ENCODE data around the gene ERC2. TPM values are rescaled to one million over a fixed set of nuclear protein-coding genes. Genes with fewer than 3 reads are reported as not detected.

The ERC2 gene
- total RNA-seq, 1 donor from 2014 or later: 48.3 TPM

DNA sequence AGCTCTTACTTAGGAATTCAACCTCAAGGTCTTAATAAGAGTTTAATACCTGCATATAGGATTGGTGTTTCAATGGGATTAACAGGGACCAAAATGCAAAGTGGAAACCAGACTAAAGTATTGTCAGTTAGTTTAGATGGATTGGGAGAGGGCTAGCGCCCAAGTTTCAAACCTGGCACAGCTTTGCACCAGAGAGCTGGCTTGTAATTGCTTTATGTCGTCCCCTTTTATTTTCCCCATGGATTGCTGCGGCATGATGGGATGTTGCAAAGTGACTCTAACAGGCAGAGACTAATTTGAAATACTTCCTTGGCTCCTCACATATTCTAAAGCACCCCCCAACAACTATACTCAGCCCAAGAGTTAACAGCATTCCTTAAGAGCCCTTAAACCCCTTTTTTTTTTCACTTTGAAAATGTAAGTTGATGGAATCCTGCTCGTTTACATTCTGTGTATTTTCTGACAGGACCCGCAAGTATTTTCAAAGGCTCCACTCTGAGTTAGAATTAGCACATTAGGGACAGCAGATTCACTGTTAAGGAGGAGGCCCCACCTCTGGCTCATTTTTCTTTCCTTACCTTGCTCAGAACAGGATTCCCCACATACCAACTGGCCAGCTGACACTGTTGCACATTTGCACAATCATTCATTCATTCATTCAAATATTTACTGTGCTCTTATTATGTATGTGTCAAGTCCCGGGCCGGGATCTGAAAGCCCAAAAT lies 214.2 kb downstream of the ERC2 start:
- H3K36me3 Mint-ChIP-seq (ENCODE audit: unreplicated experiment): no peaks in the 10 kb centered on the region
- H3K27ac Mint-ChIP-seq (ENCODE audit: unreplicated experiment): no peak overlapping the region
- H3K4me1 Mint-ChIP-seq (ENCODE audit: low read depth, unreplicated experiment): no peaks in the 10 kb centered on the region
- no peaks in the 10 kb centered on the region for H3K27me3 Mint-ChIP-seq (ENCODE audit: unreplicated experiment)
- H3K9me3 Mint-ChIP-seq (ENCODE audit: unreplicated experiment): peaks cover 1% of the 10 kb centered on the region
- no peak overlapping the region for H3K4me3 Mint-ChIP-seq (ENCODE audit: unreplicated experiment)
- no peak for TF ChIP-seq CTCF (IDR thresholded peaks at IDR 0.05; ENCODE audit: partially characterized antibody, unreplicated experiment)
- no peak for DNase-seq

DNA sequence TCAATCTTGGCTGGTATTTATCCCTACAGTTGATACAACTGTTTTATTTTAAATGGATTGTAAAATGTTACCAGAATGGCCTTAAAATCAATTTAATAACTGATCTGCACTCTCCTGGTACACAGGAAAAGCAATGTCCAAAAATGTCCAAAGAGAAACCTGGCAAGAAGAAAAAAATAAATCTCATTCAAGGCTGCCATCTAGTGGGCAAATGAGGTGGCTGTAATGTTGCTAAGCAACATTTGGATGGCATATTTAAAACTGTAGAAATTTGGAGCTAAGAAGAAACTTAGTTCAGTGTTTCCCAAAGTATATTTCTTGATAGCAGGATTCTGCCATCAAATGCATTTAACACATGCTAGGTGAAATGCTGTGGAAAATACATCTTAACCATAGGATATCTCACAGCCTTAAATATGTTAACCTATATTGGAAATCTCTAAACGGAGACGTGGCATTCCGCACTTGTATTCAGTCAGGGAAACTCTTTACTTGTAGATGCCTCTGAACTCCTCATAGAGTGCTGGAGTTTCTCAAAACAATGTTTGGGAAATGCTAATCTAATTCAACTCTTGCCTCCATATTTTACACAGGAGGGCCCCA lies 216.8 kb downstream of the ERC2 start:
- DNase-seq: peak; percentile 38
- no peaks in the 10 kb centered on the region for H3K36me3 Mint-ChIP-seq (ENCODE audit: unreplicated experiment)
- H3K9me3 Mint-ChIP-seq (ENCODE audit: unreplicated experiment): peaks cover 1% of the 10 kb centered on the region
- no peaks in the 10 kb centered on the region for H3K27me3 Mint-ChIP-seq (ENCODE audit: unreplicated experiment)
- H3K4me3 Mint-ChIP-seq (ENCODE audit: unreplicated experiment): no peak overlapping the region
- no peak overlapping the region for H3K27ac Mint-ChIP-seq (ENCODE audit: unreplicated experiment)
- TF ChIP-seq CTCF (IDR thresholded peaks at IDR 0.05; ENCODE audit: partially characterized antibody, unreplicated experiment): peak; percentile 84
- H3K4me1 Mint-ChIP-seq (ENCODE audit: low read depth, unreplicated experiment): no peaks in the 10 kb centered on the region

GRCh38 chr3:56248021-56248420 lies 220.2 kb downstream of the ERC2 start:
- Mint-ChIP-seq H3K27ac (ENCODE audit: unreplicated experiment) (no peak overlapping the region), H3K4me1 (ENCODE audit: low read depth, unreplicated experiment) (no peaks in the 10 kb centered on the region)

GRCh38 chr3:56238299-56238698 lies 230.0 kb downstream of the ERC2 start:
- Mint-ChIP-seq H3K36me3 (ENCODE audit: unreplicated experiment) (no peaks in the 10 kb centered on the region), H3K27me3 (ENCODE audit: unreplicated experiment) (no peaks in the 10 kb centered on the region), H3K4me3 (ENCODE audit: unreplicated experiment) (no peak overlapping the region), H3K9me3 (ENCODE audit: unreplicated experiment) (peaks cover 2% of the 10 kb centered on the region), H3K4me1 (ENCODE audit: low read depth, unreplicated experiment) (peaks cover 2% of the 10 kb centered on the region), H3K27ac (ENCODE audit: unreplicated experiment) (no peak overlapping the region)
- peak; percentile 19 for DNase-seq
- TF ChIP-seq CTCF (IDR thresholded peaks at IDR 0.05; ENCODE audit: partially characterized antibody, unreplicated experiment): no peak

More at GRCh38 chr3:56248021-56248420, 220.2 kb downstream of the ERC2 start:
- no peak for DNase-seq
- no peaks in the 10 kb centered on the region for H3K36me3 Mint-ChIP-seq (ENCODE audit: unreplicated experiment)
- H3K4me3 Mint-ChIP-seq (ENCODE audit: unreplicated experiment): no peak overlapping the region
- no peaks in the 10 kb centered on the region for H3K9me3 Mint-ChIP-seq (ENCODE audit: unreplicated experiment)
- TF ChIP-seq CTCF (IDR thresholded peaks at IDR 0.05; ENCODE audit: partially characterized antibody, unreplicated experiment): no peak
- no peaks in the 10 kb centered on the region for H3K27me3 Mint-ChIP-seq (ENCODE audit: unreplicated experiment)

DNA sequence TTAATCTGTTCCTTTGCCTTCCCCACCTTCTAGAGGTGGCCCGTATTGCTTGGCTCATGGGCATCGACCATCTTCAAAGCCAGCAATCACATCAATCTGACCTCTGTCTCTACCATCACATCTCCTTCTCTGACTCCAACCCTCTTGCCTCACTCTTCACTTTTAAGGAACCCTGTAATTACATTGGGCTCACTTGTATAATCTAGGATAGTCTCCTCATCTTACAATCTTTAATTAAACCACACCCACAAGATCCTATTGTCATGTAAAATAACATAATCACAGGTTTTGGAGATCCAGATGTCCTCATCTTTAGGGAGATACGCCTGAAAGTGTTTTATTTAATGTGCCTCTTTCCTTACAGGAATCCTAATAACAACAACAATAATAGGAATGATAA lies 234.5 kb downstream of the ERC2 start:
- no peaks in the 10 kb centered on the region for H3K36me3 Mint-ChIP-seq (ENCODE audit: unreplicated experiment)
- H3K27ac Mint-ChIP-seq (ENCODE audit: unreplicated experiment): no peak overlapping the region
- peaks cover 2% of the 10 kb centered on the region for H3K9me3 Mint-ChIP-seq (ENCODE audit: unreplicated experiment)
- no peaks in the 10 kb centered on the region for H3K27me3 Mint-ChIP-seq (ENCODE audit: unreplicated experiment)
- H3K4me1 Mint-ChIP-seq (ENCODE audit: low read depth, unreplicated experiment): no peaks in the 10 kb centered on the region
- TF ChIP-seq CTCF (IDR thresholded peaks at IDR 0.05; ENCODE audit: partially characterized antibody, unreplicated experiment): no peak
- DNase-seq: no peak
- H3K4me3 Mint-ChIP-seq (ENCODE audit: unreplicated experiment): no peak overlapping the region
